GM12865 (cell line): Measurements from ENCODE around the gene ABCG2.

ENCODE experiments used
- DNase-seq: peaks from one replicate; pipeline ENCODE4 v3.0.0; 2010; ENCODE audit warnings: low read depth
- H3K4me3 ChIP-seq: 2 replicates; pipeline ENCODE4 v1.5.1; 2011; ENCODE audit warnings: mild to moderate bottlenecking, low read depth, low read length, control low read depth
- TF ChIP-seq, protein P1 (sequence below): IDR thresholded peaks from 2 replicates; pipeline ENCODE4 v1.5.1; 2011; ENCODE audit warnings: low read length, control low read depth, low read depth, inconsistent platforms; ENCODE audit not compliant: insufficient read depth; ENCODE audit errors: missing control alignments

ABCG2 gene

GRCh38 chr4:88196523-88197185, 38.2 kb upstream of the ABCG2 start:
- DNase-seq, result no peak
- TF ChIP-seq, protein P1, sequence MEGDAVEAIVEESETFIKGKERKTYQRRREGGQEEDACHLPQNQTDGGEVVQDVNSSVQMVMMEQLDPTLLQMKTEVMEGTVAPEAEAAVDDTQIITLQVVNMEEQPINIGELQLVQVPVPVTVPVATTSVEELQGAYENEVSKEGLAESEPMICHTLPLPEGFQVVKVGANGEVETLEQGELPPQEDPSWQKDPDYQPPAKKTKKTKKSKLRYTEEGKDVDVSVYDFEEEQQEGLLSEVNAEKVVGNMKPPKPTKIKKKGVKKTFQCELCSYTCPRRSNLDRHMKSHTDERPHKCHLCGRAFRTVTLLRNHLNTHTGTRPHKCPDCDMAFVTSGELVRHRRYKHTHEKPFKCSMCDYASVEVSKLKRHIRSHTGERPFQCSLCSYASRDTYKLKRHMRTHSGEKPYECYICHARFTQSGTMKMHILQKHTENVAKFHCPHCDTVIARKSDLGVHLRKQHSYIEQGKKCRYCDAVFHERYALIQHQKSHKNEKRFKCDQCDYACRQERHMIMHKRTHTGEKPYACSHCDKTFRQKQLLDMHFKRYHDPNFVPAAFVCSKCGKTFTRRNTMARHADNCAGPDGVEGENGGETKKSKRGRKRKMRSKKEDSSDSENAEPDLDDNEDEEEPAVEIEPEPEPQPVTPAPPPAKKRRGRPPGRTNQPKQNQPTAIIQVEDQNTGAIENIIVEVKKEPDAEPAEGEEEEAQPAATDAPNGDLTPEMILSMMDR, result no peak
- no peak overlapping the region for H3K4me3 ChIP-seq

- TF ChIP-seq, protein P1, result no peak
- DNase-seq, result no peak
- H3K4me3 ChIP-seq, result no peak overlapping the region
Observed at GRCh38 chr4:88196013-88196365, 37.5 kb upstream of the ABCG2 start.

DNA sequence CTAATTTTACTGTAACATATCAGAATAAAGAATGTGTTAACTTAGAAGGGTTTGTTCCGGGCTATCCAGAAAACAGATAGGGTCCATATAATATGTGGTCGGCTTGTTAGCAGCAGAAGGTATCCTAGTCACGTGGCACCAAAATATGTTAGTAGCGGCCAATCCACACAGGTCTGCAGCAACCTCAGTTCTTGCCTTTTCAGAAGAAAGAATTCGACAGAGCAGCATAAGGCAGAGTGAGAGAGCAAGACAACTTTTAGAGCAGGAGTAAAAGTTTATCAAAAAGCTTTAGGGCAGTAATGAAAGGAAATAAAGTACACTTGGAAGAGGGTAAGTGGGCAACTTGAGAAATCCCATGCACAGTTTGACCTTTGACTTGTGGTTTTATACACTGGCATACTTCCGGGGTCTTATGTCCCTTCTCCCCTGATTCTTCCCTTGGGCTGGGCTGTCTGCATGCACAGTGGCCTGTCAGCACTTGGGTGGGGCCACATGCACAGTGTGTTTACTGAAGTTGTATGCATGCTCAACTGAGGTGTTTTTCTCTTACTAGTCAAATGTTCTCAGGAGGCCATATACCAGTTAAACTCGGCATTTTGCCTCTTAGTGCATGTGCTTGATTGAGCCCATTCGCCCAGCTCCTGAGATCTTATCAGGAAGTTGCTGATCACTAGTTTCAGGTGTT, 37.0 kb upstream of the ABCG2 start:
- H3K4me3 ChIP-seq, result no peak overlapping the region
- TF ChIP-seq, protein P1, result no peak
- no peak for DNase-seq

- no peak for DNase-seq
- TF ChIP-seq, protein P1, result no peak
- H3K4me3 ChIP-seq, result no peak overlapping the region
Observed at GRCh38 chr4:88191404-88191803, 33.0 kb upstream of the ABCG2 start.

DNA sequence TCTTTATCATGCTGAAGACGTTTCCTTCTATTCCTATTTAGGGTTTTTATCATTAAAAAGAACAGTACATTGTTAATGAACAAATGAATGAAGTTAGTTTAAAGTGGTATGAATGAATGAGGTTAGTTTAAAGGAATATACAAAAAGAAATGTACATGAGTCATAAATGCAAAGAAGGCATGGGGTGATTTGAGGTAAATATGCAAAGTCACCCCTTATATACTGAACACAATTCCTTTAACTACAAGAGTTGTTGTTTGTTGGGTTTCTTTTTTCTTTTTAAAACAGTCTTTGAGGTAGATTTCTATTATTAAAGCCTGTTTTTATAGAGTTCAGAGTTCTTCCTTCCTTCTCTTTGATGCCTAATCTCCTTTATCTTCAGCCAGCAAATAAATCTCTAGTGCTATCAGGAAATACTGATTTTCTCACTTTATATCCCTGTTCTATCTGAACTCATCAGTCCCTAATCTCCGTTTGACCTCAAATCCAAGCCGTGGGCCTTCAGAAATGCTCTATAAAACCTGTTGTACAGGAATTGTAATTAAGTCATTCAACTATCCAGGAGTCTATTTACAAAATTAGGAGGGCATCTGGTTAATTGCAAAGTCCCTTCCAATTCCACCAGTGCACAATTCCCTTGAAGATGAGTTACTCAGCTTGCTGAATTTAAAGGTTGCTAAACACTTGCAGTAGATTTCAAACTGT, 31.6 kb upstream of the ABCG2 start:
- no peak for DNase-seq
- TF ChIP-seq, protein P1, result no peak
- H3K4me3 ChIP-seq, result no peak overlapping the region

DNA sequence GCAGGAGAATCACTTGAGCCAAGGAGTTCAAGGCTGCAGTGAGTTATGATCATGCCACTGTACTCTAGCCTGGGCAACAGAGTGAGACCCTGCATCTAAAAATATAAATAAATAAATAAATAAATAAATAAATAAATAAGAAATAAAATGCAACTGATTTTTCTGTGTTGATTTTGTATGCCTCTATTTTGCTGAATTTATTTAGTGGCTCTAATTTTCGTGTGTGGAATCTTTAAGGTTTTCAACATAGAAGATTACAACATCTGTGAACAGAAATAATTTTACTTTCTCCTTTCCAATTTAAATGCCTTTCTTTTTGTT, 30.9 kb upstream of the ABCG2 start:
- H3K4me3 ChIP-seq, result no peak overlapping the region
- DNase-seq, result no peak
- TF ChIP-seq, protein P1, result no peak
